Measurements from ENCODE around the gene EEPD1.

The EEPD1 gene

GRCh38 chr7:36283181-36283580, 130.1 kb downstream of the EEPD1 start:
- Histone ChIP-seq H3K27me3 (ENCODE audit: insufficient read depth, low read length, poor library complexity) (no peaks in the 10 kb centered on the region), H3K36me3 (ENCODE audit: insufficient read depth, low read length) (no peaks in the 10 kb centered on the region), H4K20me1 (ENCODE audit: insufficient read depth, low read length) (no peaks in the 10 kb centered on the region), H3K9ac (ENCODE audit: low read depth, low read length) (no peak overlapping the region), H3K4me2 (ENCODE audit: insufficient read depth, low read length) (no peak overlapping the region), H2AFZ (ENCODE audit: low read depth, low read length) (no peak overlapping the region), H3K9me3 (ENCODE audit: insufficient read depth, low read length, severe bottlenecking) (no peaks in the 10 kb centered on the region), H3K27ac (ENCODE audit: low read length) (peak overlapping the region; percentile 87), H3K79me2 (ENCODE audit: insufficient read depth, low read length) (no peaks in the 10 kb centered on the region), H3K4me1 (ENCODE audit: insufficient read depth, low read length) (peaks cover 63% of the 10 kb centered on the region), H3K4me3 (ENCODE audit: low read depth in 1 of 2, low read length in 2 of 2) (no peak overlapping the region)
- no peak for ATAC-seq (ENCODE audit: insufficient read depth, low read depth)
- peak; percentile 42 for DNase-seq
- no peak for TF ChIP-seq EZH2 (IDR thresholded peaks at IDR 0.05; ENCODE audit: borderline replicate concordance, low read depth, low read length, severe bottlenecking)
- TF ChIP-seq CTCF (IDR thresholded peaks at IDR 0.05; ENCODE audit: borderline replicate concordance, extremely low read depth, low read length, poor library complexity, severe bottlenecking), result no peak

DNA sequence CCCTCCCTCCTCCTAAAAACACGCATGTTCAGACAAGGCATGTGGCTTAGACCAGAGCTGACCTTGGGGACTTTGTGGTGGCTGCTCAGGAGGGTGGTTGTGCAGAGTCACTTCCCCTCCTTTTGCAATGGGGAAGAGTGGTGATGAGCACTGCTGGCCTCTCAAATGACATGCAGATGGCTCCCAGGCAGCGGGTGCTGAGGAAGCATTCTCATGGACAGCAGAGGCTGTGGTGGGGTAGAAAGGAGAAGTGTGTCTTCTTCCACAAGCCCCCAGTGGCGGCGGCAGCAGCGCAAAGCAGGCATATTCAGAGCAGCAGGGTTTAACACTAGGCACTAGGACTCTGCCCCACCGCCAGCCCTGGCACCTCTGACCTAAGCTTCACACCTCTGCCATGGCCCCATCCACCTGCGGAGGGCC, 130.7 kb downstream of the EEPD1 start:
- Histone ChIP-seq H3K4me3 (ENCODE audit: low read depth in 1 of 2, low read length in 2 of 2) (no peak overlapping the region), H2AFZ (ENCODE audit: low read depth, low read length) (no peak overlapping the region), H3K27ac (ENCODE audit: low read length) (peak overlapping the region; percentile 87), H3K4me1 (ENCODE audit: insufficient read depth, low read length) (peaks cover 68% of the 10 kb centered on the region), H3K9ac (ENCODE audit: low read depth, low read length) (no peak overlapping the region), H3K4me2 (ENCODE audit: insufficient read depth, low read length) (no peak overlapping the region), H3K9me3 (ENCODE audit: insufficient read depth, low read length, severe bottlenecking) (no peaks in the 10 kb centered on the region), H3K36me3 (ENCODE audit: insufficient read depth, low read length) (no peaks in the 10 kb centered on the region), H3K79me2 (ENCODE audit: insufficient read depth, low read length) (no peaks in the 10 kb centered on the region), H4K20me1 (ENCODE audit: insufficient read depth, low read length) (no peaks in the 10 kb centered on the region), H3K27me3 (ENCODE audit: insufficient read depth, low read length, poor library complexity) (no peaks in the 10 kb centered on the region)
- peak; percentile 69 for DNase-seq
- ATAC-seq (ENCODE audit: insufficient read depth, low read depth), result peak; percentile 17
- TF ChIP-seq EZH2 (IDR thresholded peaks at IDR 0.05; ENCODE audit: borderline replicate concordance, low read depth, low read length, severe bottlenecking) (no peak), CTCF (IDR thresholded peaks at IDR 0.05; ENCODE audit: borderline replicate concordance, extremely low read depth, low read length, poor library complexity, severe bottlenecking) (peak; percentile 45)

GRCh38 chr7:36284456-36285090, 131.5 kb downstream of the EEPD1 start:
- Histone ChIP-seq H3K9ac (ENCODE audit: low read depth, low read length) (peak overlapping the region; percentile 47; the same call in 1 of the 2 replicates), H3K79me2 (ENCODE audit: insufficient read depth, low read length) (no peaks in the 10 kb centered on the region), H3K4me3 (ENCODE audit: low read depth in 1 of 2, low read length in 2 of 2) (no peak overlapping the region), H4K20me1 (ENCODE audit: insufficient read depth, low read length) (no peaks in the 10 kb centered on the region), H3K4me1 (ENCODE audit: insufficient read depth, low read length) (peaks cover 74% of the 10 kb centered on the region), H3K4me2 (ENCODE audit: insufficient read depth, low read length) (no peak overlapping the region), H3K9me3 (ENCODE audit: insufficient read depth, low read length, severe bottlenecking) (no peaks in the 10 kb centered on the region), H3K27me3 (ENCODE audit: insufficient read depth, low read length, poor library complexity) (no peaks in the 10 kb centered on the region), H3K27ac (ENCODE audit: low read length) (peak overlapping the region; percentile 87), H3K36me3 (ENCODE audit: insufficient read depth, low read length) (no peaks in the 10 kb centered on the region), H2AFZ (ENCODE audit: low read depth, low read length) (no peak overlapping the region)
- DNase-seq (peak; percentile 21), ATAC-seq (ENCODE audit: insufficient read depth, low read depth) (no peak)
- TF ChIP-seq EZH2 (IDR thresholded peaks at IDR 0.05; ENCODE audit: borderline replicate concordance, low read depth, low read length, severe bottlenecking), result no peak
- TF ChIP-seq CTCF (IDR thresholded peaks at IDR 0.05; ENCODE audit: borderline replicate concordance, extremely low read depth, low read length, poor library complexity, severe bottlenecking), result peak; percentile 41

Measured in DND-41 (cell line).